Thoracic aorta (tissue), 2 donors: Measurements from ENCODE around the gene MYO18B. TPM values are rescaled to one million over a fixed set of nuclear protein-coding genes. Genes with fewer than 3 reads are reported as not detected.

ENCODE experiments used
- ATAC-seq: fragments of 150-250 bp; one replicate; pipeline ENCODE4 v1.8.0; 2017; ENCODE audit warnings: low read depth; ENCODE audit not compliant: insufficient number of reproducible peaks, low FRiP score
- DNase-seq: peaks from one replicate; pipeline ENCODE4 v3.0.0-alpha.2; 2020; ENCODE audit warnings: low spot score
- H3K27ac ChIP-seq, 2 donors: fragments of 200-600 bp; sonication (generic); 1 replicate in 1 of 2; 2 replicates in 1 of 2; pipeline ENCODE4 v1.5.1; 2016; ENCODE audit warnings: mild to moderate bottlenecking in 2 of 2, moderate library complexity in 2 of 2
- H3K27me3 ChIP-seq: fragments of 200-600 bp; sonication (generic); replicated peaks from 2 replicates; pipeline ENCODE4 v1.6.0; 2016; ENCODE audit warnings: mild to moderate bottlenecking; ENCODE audit not compliant: insufficient read depth
- H3K36me3 ChIP-seq: fragments of 200-600 bp; sonication (generic); one replicate; pipeline ENCODE4 v1.5.1; 2016
- H3K4me1 ChIP-seq, 2 donors: fragments of 200-600 bp; sonication (generic); 1 replicate in 1 of 2; 2 replicates in 1 of 2; pipeline versions ENCODE4 v1.5.1 to v1.6.0; 2016; ENCODE audit warnings: low read depth in 2 of 2, mild to moderate bottlenecking in 1 of 2; ENCODE audit not compliant: control insufficient read depth in 1 of 2
- H3K4me3 ChIP-seq: fragments of 200-600 bp; sonication (generic); 2 replicates; pipeline ENCODE4 v1.5.1; 2016; ENCODE audit warnings: mild to moderate bottlenecking
- H3K9me3 ChIP-seq: fragments of 200-600 bp; sonication (generic); 2 replicates; pipeline ENCODE4 v1.5.1; 2016
- CTCF ChIP-seq: fragments of 200-600 bp; sonication (generic); IDR thresholded peaks from one replicate; pipeline ENCODE4 v1.5.1; 2019; ENCODE audit warnings: antibody characterized with exemption
- total RNA-seq, 2 donors: library from RNA; depleted of rRNA; stranded (reverse); fragments of >200 nt; gene quantifications; one replicate each; pipeline versions ENCODE4 v1.1.0 to v1.2.3, GENCODE V29; 2016

Gene MYO18B
- total RNA-seq, 2 donors from 2014 or later, result 45.6 to 73.5 TPM

GRCh38 chr22:25950111-25950510 lies 208.1 kb downstream of the MYO18B start:
- DNase-seq (no peak), ATAC-seq (no peak)
- no peak overlapping the region for H3K27ac ChIP-seq
- H3K4me3 ChIP-seq, result no peak overlapping the region
- H3K27me3 ChIP-seq, result no peaks in the 10 kb centered on the region
- H3K9me3 ChIP-seq, result no peaks in the 10 kb centered on the region
- TF ChIP-seq CTCF, result no peak
- peaks cover 50% of the 10 kb centered on the region for H3K36me3 ChIP-seq
- no peaks in the 10 kb centered on the region for H3K4me1 ChIP-seq

- no peak for ATAC-seq
- DNase-seq, result no peak
- H3K36me3 ChIP-seq, result peaks cover 45% of the 10 kb centered on the region
- H3K9me3 ChIP-seq, result no peaks in the 10 kb centered on the region
- no peaks in the 10 kb centered on the region for H3K4me1 ChIP-seq
- H3K27me3 ChIP-seq, result no peaks in the 10 kb centered on the region
- TF ChIP-seq CTCF, result no peak
- no peak overlapping the region for H3K4me3 ChIP-seq
- no peak overlapping the region for H3K27ac ChIP-seq
Observed at GRCh38 chr22:25953276-25953675, 211.3 kb downstream of the MYO18B start.

- peaks cover 45% of the 10 kb centered on the region for H3K36me3 ChIP-seq
- DNase-seq, result no peak
- no peaks in the 10 kb centered on the region for H3K9me3 ChIP-seq
- no peak for ATAC-seq
- no peak for TF ChIP-seq CTCF
- no peaks in the 10 kb centered on the region for H3K4me1 ChIP-seq
- H3K27ac ChIP-seq, result no peak overlapping the region
- H3K27me3 ChIP-seq, result no peaks in the 10 kb centered on the region
- H3K4me3 ChIP-seq, result no peak overlapping the region
Observed at GRCh38 chr22:25953919-25954318, 211.9 kb downstream of the MYO18B start.

GRCh38 chr22:25955323-25955722 lies 213.3 kb downstream of the MYO18B start:
- peaks cover 42% of the 10 kb centered on the region for H3K36me3 ChIP-seq

GRCh38 chr22:25956801-25957200 lies 214.8 kb downstream of the MYO18B start:
- no peaks in the 10 kb centered on the region for H3K27me3 ChIP-seq
- no peak overlapping the region for H3K27ac ChIP-seq
- H3K4me1 ChIP-seq, result no peaks in the 10 kb centered on the region
- ATAC-seq (no peak), DNase-seq (no peak)
- TF ChIP-seq CTCF, result no peak
- no peaks in the 10 kb centered on the region for H3K9me3 ChIP-seq
- no peak overlapping the region for H3K4me3 ChIP-seq
- peaks cover 48% of the 10 kb centered on the region for H3K36me3 ChIP-seq

More at GRCh38 chr22:25955323-25955722, 213.3 kb downstream of the MYO18B start:
- no peak for DNase-seq
- H3K27ac ChIP-seq, result no peak overlapping the region
- no peak for TF ChIP-seq CTCF
- no peak overlapping the region for H3K4me3 ChIP-seq
- no peak for ATAC-seq
- no peaks in the 10 kb centered on the region for H3K4me1 ChIP-seq
- H3K27me3 ChIP-seq, result no peaks in the 10 kb centered on the region
- H3K9me3 ChIP-seq, result no peaks in the 10 kb centered on the region
